GM12872 (cell line): Measurements from ENCODE around the gene PGR.

Source experiments
- CTCF ChIP-seq: IDR thresholded peaks from 3 replicates; pipeline ENCODE4 v1.5.1; 2011; ENCODE audit warnings: low read depth, mild to moderate bottlenecking, low read length, moderate library complexity; ENCODE audit not compliant: insufficient read depth

Gene PGR

GRCh38 chr11:101129203-101129943 lies at the start of gene PGR:
PGR (minus strand) TSS chr11:101129813; CDS start chr11:101129070, 743 bp downstream.
- no peak for TF ChIP-seq CTCF

GRCh38 chr11:101176381-101176780 lies 46.8 kb upstream of the PGR start:
- TF ChIP-seq CTCF: no peak

- TF ChIP-seq CTCF: no peak
Observed at GRCh38 chr11:101169944-101170343, 40.3 kb upstream of the PGR start.

- TF ChIP-seq CTCF: no peak
Observed at GRCh38 chr11:101166038-101166437, 36.4 kb upstream of the PGR start.

- TF ChIP-seq CTCF: no peak
Observed at GRCh38 chr11:101158119-101158518, 28.5 kb upstream of the PGR start.

GRCh38 chr11:101138245-101138930 lies 8.8 kb upstream of the PGR start:
- TF ChIP-seq CTCF: no peak

- no peak for TF ChIP-seq CTCF
Observed at GRCh38 chr11:101133190-101133589, 3.6 kb upstream of the PGR start.
